CD14-positive monocyte (primary cell): ENCODE measurements around the gene DOCK1. TPM values are rescaled to one million over a fixed set of nuclear protein-coding genes. Genes with fewer than 3 reads are reported as not detected.

ENCODE experiments used
- DNase-seq, 3 donors: peaks; one replicate each; pipeline ENCODE4 v3.0.0-alpha.2; 2011 to 2022
- H2AFZ ChIP-seq: 2 replicates; pipeline ENCODE4 v1.6.0; 2012; ENCODE audit warnings: mild to moderate bottlenecking, low read depth, low read length, inconsistent platforms; ENCODE audit not compliant: insufficient read depth, poor library complexity, severe bottlenecking
- H3K27ac ChIP-seq, 2 donors: 1 replicate in 1 of 2; 2 replicates in 1 of 2; pipeline ENCODE4 v1.5.1; 2012 to 2013; ENCODE audit warnings: low read length in 2 of 2, control low read depth in 1 of 2, inconsistent platforms in 1 of 2, low read depth in 1 of 2, mild to moderate bottlenecking in 1 of 2
- H3K27me3 ChIP-seq, 2 donors: one replicate each; pipeline versions ENCODE4 v1.6.0 to v1.6.1; 2011 to 2013; ENCODE audit warnings: low read length in 2 of 2; ENCODE audit not compliant: control insufficient read depth in 2 of 2, insufficient read depth in 2 of 2
- H3K36me3 ChIP-seq, 2 donors: replicated peaks in 1 of 2; 1 replicate in 1 of 2; 2 replicates in 1 of 2; pipeline versions ENCODE4 v1.5.1 to v1.6.1; 2012 to 2013; ENCODE audit warnings: low read length in 2 of 2, control low read depth in 1 of 2, inconsistent platforms in 1 of 2, mild to moderate bottlenecking in 1 of 2; ENCODE audit not compliant: insufficient read depth in 2 of 2, control insufficient read depth in 1 of 2
- H3K4me1 ChIP-seq, 2 donors: 1 replicate in 1 of 2; 2 replicates in 1 of 2; pipeline versions ENCODE4 v1.5.1 to v1.6.1; 2012 to 2013; ENCODE audit warnings: low read length in 2 of 2, control low read depth in 1 of 2, inconsistent platforms in 1 of 2, mild to moderate bottlenecking in 1 of 2, moderate library complexity in 1 of 2; ENCODE audit not compliant: insufficient read depth in 2 of 2, control insufficient read depth in 1 of 2
- H3K4me2 ChIP-seq: replicated peaks from 2 replicates; pipeline ENCODE3; 2012; ENCODE audit warnings: low read length, moderate library complexity, mild to moderate bottlenecking; ENCODE audit not compliant: poor library complexity, severe bottlenecking; ENCODE audit errors: extremely low read depth
- H3K4me3 ChIP-seq, 3 experiments: fragments of 200-600 bp in 1 of 3; sonication (generic) in 1 of 3; replicated peaks in 1 of 3; 1 replicate in 2 of 3; 2 replicates in 1 of 3; pipeline ENCODE4 v1.5.1; 2011 to 2013; ENCODE audit warnings: low read length in 3 of 3, mild to moderate bottlenecking in 3 of 3, control low read depth in 2 of 3, low read depth in 2 of 3, inconsistent platforms in 1 of 3, moderate library complexity in 1 of 3
- H3K79me2 ChIP-seq: 2 replicates; pipeline ENCODE4 v1.6.0; 2012; ENCODE audit warnings: mild to moderate bottlenecking, control low read depth, inconsistent platforms, low read length, moderate library complexity; ENCODE audit not compliant: insufficient read depth
- H3K9ac ChIP-seq: 2 replicates; pipeline ENCODE4 v1.6.0; 2017; ENCODE audit warnings: low read length, mild to moderate bottlenecking; ENCODE audit not compliant: insufficient read depth, poor library complexity, severe bottlenecking
- H3K9me3 ChIP-seq, 2 donors: replicated peaks in 1 of 2; 1 replicate in 1 of 2; 2 replicates in 1 of 2; pipeline versions ENCODE4 v1.5.1 to v1.6.1; 2012 to 2013; ENCODE audit warnings: low read length in 2 of 2, control low read depth in 1 of 2; ENCODE audit not compliant: control insufficient read depth in 1 of 2, insufficient read depth in 1 of 2
- H4K20me1 ChIP-seq: 2 replicates; pipeline ENCODE4 v1.6.0; 2012; ENCODE audit warnings: mild to moderate bottlenecking, low read length, control low read depth, moderate library complexity; ENCODE audit not compliant: insufficient read depth
- H3K27ac Mint-ChIP-seq, 7 donors: one replicate each; pipeline ENCODE4 v1.8.0; 2020; ENCODE audit warnings: mild to moderate bottlenecking in 7 of 7, mixed read lengths in 7 of 7, moderate library complexity in 6 of 7, inconsistent platforms in 2 of 7
- H3K27me3 Mint-ChIP-seq, 3 donors: one replicate each; pipeline ENCODE4 v1.8.0; 2021 to 2022; ENCODE audit warnings: low read depth in 3 of 3, mild to moderate bottlenecking in 3 of 3, mixed read lengths in 3 of 3, moderate library complexity in 3 of 3, inconsistent platforms in 1 of 3
- H3K36me3 Mint-ChIP-seq, 2 donors: one replicate each; pipeline ENCODE4 v1.8.0; 2020; ENCODE audit warnings: mixed read lengths in 2 of 2, inconsistent platforms in 1 of 2, mild to moderate bottlenecking in 1 of 2
- H3K4me1 Mint-ChIP-seq: one replicate; pipeline ENCODE4 v1.8.0; 2020; ENCODE audit warnings: mild to moderate bottlenecking, mixed read lengths
- H3K4me3 Mint-ChIP-seq, 2 donors: one replicate each; pipeline ENCODE4 v1.8.0; 2020; ENCODE audit warnings: mild to moderate bottlenecking in 2 of 2, mixed read lengths in 2 of 2, moderate library complexity in 1 of 2
- H3K9me3 Mint-ChIP-seq, 7 donors: one replicate each; pipeline ENCODE4 v1.8.0; 2020 to 2022; ENCODE audit warnings: mixed read lengths in 7 of 7, mild to moderate bottlenecking in 6 of 7, moderate library complexity in 6 of 7, inconsistent platforms in 2 of 7
- CTCF ChIP-seq: fragments of 200-600 bp; IDR thresholded peaks from one replicate; pipeline ENCODE4 v1.8.0; 2022; ENCODE audit warnings: antibody characterized with exemption, mild to moderate bottlenecking
- WGBS: methylation state at CpG from one replicate; pipeline ENCODE4 v1.1.5; 2013; ENCODE audit warnings: missing lambda C conversion rate; ENCODE audit not compliant: insufficient coverage; 5-methylcytosine and 5-hydroxymethylcytosine counted together
- intact Hi-C, 2 donors: fragments of 100-400 bp; cut with micrococcal nuclease; formaldehyde crosslinking; loops; one replicate each; pipeline versions ENCODE4 v1.15.0 to v1.15.1; 2023
- polyA plus RNA-seq, 3 donors: library from polyadenylated mRNA; depleted of rRNA in 1 of 3; unstranded in 2 of 3; stranded (reverse) in 1 of 3; fragments of 300-500 nt in 2 of 3; fragments of >200 nt in 1 of 3; fragmentation: Illumina TruSeq in 2 of 3; gene quantifications; 1 replicate in 2 of 3; 2 replicates in 1 of 3; pipeline ENCODE4 v1.2.3, GENCODE V29; 2012 to 2021

Gene DOCK1
- polyA plus RNA-seq, 3 donors, result 0.31 to 0.35 TPM; not detected in 1

- H4K20me1 ChIP-seq, result no peaks in the 10 kb centered on the region
- H3K27ac ChIP-seq, result no peak overlapping the region
- no peaks in the 10 kb centered on the region for H3K27me3 ChIP-seq
- Mint-ChIP-seq H3K27ac (no peak overlapping the region), H3K4me3 (no peak overlapping the region), H3K27me3 (no peaks in the 10 kb centered on the region), H3K9me3 (peaks cover 0 to 2% (median 0%) of the 10 kb centered on the region in 7 donors), H3K36me3 (no peaks in the 10 kb centered on the region), H3K4me1 (no peaks in the 10 kb centered on the region)
- TF ChIP-seq CTCF, result no peak
- no peaks in the 10 kb centered on the region for H3K9me3 ChIP-seq
- WGBS, result 100% methylated on average over 2 of the region's 3 CpGs
- no peaks in the 10 kb centered on the region for H3K4me1 ChIP-seq
- no peak overlapping the region for H3K9ac ChIP-seq
- DNase-seq, result no peak
- H2AFZ ChIP-seq, result no peak overlapping the region
- H3K4me3 ChIP-seq, result no peak overlapping the region
- H3K79me2 ChIP-seq, result no peaks in the 10 kb centered on the region
- intact Hi-C loops, result no loop called here
- no peaks in the 10 kb centered on the region for H3K36me3 ChIP-seq
- H3K4me2 ChIP-seq, result no peak overlapping the region
These were observed 470.2 kb downstream of the DOCK1 start for GRCh38 chr10:127375461-127375860.

- DNase-seq, result no peak
- no peaks in the 10 kb centered on the region for H3K4me1 Mint-ChIP-seq
- H3K4me3 Mint-ChIP-seq, result no peak overlapping the region
- no peak for TF ChIP-seq CTCF
- H3K4me2 ChIP-seq, result no peak overlapping the region
- H4K20me1 ChIP-seq, result no peaks in the 10 kb centered on the region
- no peaks in the 10 kb centered on the region for H3K27me3 Mint-ChIP-seq
- H3K27ac Mint-ChIP-seq, result no peak overlapping the region
- no peak overlapping the region for H3K9ac ChIP-seq
- no CpG with 5 or more reads among the region's 2 CpGs for WGBS
- H3K79me2 ChIP-seq, result no peaks in the 10 kb centered on the region
- no peak overlapping the region for H3K4me3 ChIP-seq
- no peaks in the 10 kb centered on the region for H3K36me3 Mint-ChIP-seq
- intact Hi-C loops, result no loop called here
- peaks cover 0 to 2% (median 0%) of the 10 kb centered on the region in 7 donors for H3K9me3 Mint-ChIP-seq
- no peaks in the 10 kb centered on the region for H3K4me1 ChIP-seq
- H2AFZ ChIP-seq, result no peak overlapping the region
- no peaks in the 10 kb centered on the region for H3K27me3 ChIP-seq
- no peaks in the 10 kb centered on the region for H3K36me3 ChIP-seq
- H3K9me3 ChIP-seq, result no peaks in the 10 kb centered on the region
- H3K27ac ChIP-seq, result no peak overlapping the region
These were observed 470.8 kb downstream of the DOCK1 start for GRCh38 chr10:127376071-127376470.
